ENCODE results near the gene LANCL2. TPM values are rescaled to one million over a fixed set of nuclear protein-coding genes. Genes with fewer than 3 reads are reported as not detected.

LANCL2 gene
- total RNA-seq, 1 donor: 17.0 TPM

Other genes with a start within 250 kb of the LANCL2 start
- gene VOPP1, start 207.2 kb downstream of the LANCL2 start, total RNA-seq: 29.4 TPM